Dermis microvascular lymphatic vessel endothelial cell (primary cell): ENCODE data around the gene AHCYL1. TPM values are rescaled to one million over a fixed set of nuclear protein-coding genes. Genes with fewer than 3 reads are reported as not detected.
"Not testable (repeated sequence)": the region's sequence is repeated elsewhere in the genome, so short reads cannot be mapped to it uniquely, and the experiment has no call there.

Experiments
- DNase-seq, 2 donors: peaks; one replicate each; pipeline versions ENCODE4 v3.0.0 to v3.0.0-alpha.2; 2010; ENCODE audit warnings: low read depth in 2 of 2
- total RNA-seq: library from RNA; depleted of rRNA; stranded (reverse); fragments of >200 nt; gene quantifications from 2 replicates; pipeline ENCODE4 v1.2.1, GENCODE V29; 2014

AHCYL1 gene
- total RNA-seq, 1 donor from 2014 or later, result 39.7 TPM

GRCh38 chr1:109997204-109997866 lies 12.8 kb downstream of the AHCYL1 start:
- no peak for DNase-seq

- DNase-seq, result no peak
These were observed 13.3 kb downstream of the AHCYL1 start for GRCh38 chr1:109997867-109998229.

DNA sequence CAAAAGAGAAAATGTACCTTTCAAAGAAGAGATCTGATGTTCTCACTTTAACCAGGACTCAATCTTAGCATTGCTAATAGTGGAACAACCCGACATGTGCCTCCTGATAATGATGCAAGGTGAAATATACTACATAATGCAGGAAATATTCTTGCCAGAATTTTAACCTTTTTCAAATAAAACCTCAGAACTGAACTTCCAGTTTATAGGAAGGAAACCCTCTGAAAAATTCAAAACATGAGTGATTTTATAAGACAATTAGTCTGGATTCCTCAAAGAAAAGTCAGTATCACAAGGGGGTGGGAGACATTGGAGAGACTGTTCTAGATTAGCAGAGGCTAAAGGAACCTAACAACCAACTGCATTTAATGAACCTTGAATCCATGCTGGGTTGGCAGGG lies 18.1 kb downstream of the AHCYL1 start:
- DNase-seq, result no peak

GRCh38 chr1:110003747-110004428 lies 19.3 kb downstream of the AHCYL1 start:
- peak in 1 of 2 donors; percentile 88 for DNase-seq

DNA sequence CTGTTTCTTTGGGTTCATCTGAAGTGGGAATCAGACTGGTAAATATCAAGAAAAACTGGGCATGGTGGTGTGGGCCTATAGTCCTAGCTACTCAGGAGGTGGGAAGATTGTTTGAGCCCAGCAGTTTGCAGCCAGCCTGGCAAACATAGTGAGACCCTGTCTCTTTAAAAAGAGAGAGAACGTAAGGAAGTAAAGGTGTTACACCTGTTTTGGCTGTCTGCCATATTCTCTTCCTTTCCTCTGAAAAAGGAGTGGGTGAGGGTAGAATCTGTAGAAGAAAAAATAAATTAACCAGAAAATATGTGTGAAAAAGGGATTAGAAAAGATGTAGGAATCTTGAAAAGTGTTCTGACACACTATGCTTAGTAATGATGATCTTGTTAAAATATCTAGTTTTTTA lies 20.0 kb downstream of the AHCYL1 start:
- DNase-seq, result no peak

- DNase-seq, result no peak
These were observed 21.4 kb downstream of the AHCYL1 start for GRCh38 chr1:110005971-110006370.

- no peak for DNase-seq
These were observed 22.0 kb downstream of the AHCYL1 start for GRCh38 chr1:110006516-110006915.

GRCh38 chr1:110007046-110007830 lies 22.7 kb downstream of the AHCYL1 start:
- DNase-seq, result no peak

- DNase-seq, result no peak
These were observed 24.5 kb downstream of the AHCYL1 start for GRCh38 chr1:110008971-110009565.

- peak in 1 of 2 donors; percentile 50 for DNase-seq
These were observed 27.0 kb downstream of the AHCYL1 start for GRCh38 chr1:110011527-110012041.

GRCh38 chr1:110012100-110012780 lies 27.7 kb downstream of the AHCYL1 start:
- DNase-seq, result no peak

DNA sequence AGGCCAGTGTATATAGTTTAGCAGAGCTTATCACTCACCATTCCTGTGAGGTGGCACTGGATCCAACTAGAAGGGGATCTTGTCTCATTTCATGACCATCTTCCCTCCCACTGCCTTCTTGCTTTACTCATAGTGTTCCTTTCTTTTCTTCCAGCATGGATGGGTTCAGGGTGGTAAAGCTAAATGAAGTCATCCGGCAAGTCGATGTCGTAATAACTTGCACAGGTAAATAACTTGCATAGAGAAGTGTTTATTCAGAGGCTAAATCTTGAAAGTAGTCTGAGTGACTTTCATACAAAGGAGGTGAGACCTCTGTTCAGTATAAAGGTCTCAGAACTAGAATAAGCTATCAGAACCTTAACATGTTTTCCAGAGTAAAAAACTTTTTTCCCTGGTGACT lies 33.2 kb downstream of the AHCYL1 start:
- no peak for DNase-seq

DNA sequence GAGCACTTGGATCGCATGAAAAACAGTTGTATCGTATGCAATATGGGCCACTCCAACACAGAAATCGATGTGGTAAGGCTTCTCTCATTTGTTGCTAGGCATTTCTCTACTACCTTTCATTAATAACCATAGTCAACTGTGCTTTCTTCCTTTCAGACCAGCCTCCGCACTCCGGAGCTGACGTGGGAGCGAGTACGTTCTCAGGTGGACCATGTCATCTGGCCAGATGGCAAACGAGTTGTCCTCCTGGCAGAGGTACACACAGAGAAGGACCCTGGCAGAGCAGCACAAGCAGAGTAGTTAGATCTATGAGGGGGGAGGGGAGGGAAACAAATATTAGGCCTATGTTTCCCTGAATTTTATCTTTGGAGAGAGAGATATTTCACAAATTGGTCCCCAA lies 33.8 kb downstream of the AHCYL1 start:
- DNase-seq, result no peak

- DNase-seq, result no peak
These were observed 35.2 kb downstream of the AHCYL1 start for GRCh38 chr1:110019770-110020169.

DNA sequence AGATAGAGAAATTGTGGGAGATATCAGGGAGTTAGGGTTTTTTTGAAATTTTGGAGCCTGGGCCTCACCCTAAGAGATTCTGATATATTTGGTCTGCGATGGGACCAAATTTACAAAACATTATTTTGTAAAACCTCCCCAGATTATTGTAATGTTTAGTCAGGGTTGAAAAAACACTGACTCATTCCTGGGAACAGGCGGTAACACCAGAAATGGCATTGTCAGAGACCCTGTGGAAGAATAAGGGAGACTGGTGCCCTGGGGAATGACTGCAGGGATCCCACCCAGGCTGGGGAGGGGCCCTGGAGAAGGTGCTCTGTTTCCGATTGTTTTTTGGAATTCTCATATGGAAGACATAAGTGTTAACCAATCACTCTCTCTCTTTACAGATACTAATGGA lies 36.7 kb downstream of the AHCYL1 start:
- no peak for DNase-seq

- DNase-seq, result no peak
These were observed 40.0 kb downstream of the AHCYL1 start for GRCh38 chr1:110024613-110025012.

- not testable (repeated sequence) for DNase-seq
These were observed 46.1 kb downstream of the AHCYL1 start for GRCh38 chr1:110030687-110031086.

DNA sequence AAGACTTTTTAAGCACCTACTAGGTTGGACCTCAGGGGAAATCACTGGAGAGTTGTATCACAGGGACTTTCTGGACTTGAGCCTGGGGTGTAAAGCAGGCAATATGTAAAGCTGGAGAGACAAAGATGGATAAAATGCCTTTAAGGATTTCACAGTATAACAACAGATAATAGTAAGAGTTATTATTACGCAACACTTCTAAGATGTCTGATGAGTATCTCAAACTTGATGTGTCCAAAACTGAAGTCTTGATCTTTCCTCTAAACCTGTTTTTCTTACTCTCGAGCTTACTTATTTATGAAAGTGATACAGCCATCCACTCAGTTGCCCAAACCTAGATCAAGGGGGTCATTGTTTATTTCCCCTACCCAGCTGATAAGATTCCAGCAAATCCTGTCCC lies 47.8 kb downstream of the AHCYL1 start:
- DNase-seq, result no peak

DNA sequence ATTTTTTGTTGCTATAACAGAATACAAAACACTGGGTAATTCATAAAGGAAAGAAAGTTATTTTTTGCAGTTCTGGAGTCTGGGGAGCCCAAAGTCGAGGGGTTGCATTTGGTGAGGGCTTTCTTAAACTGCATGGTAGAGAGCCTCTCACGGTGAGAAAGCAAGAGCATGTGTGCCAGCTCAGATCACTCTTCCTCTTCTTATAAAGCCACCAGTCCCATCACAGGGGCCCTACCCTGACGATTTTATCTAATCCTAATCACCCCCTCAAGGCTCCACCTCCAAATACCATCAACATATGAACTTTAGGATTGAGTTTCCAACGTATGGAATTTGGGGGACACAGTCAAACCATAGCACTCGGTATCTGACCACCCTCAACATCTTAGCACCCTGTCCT lies 48.9 kb downstream of the AHCYL1 start:
- DNase-seq, result no peak

GRCh38 chr1:110034040-110034450 lies 49.5 kb downstream of the AHCYL1 start:
- DNase-seq, result no peak
